Endothelial cell of umbilical vein (primary cell): ENCODE measurements around the gene TMEM250. TPM values are rescaled to one million over a fixed set of nuclear protein-coding genes. Genes with fewer than 3 reads are reported as not detected.

Source experiments
- BruUV-seq: library from RNA; stranded (reverse); fragments of 400-500 nt; replicated peaks from 2 replicates; lab custom pipeline; 2021; lab: Mats Ljungman, UMichigan
- CTCF ChIA-PET: fragments of 300-600, 350-600 bp; sonication (Branson Sonifier 250); formaldehyde crosslinking; loops from one replicate; lab custom pipeline; 2021; ENCODE audit warnings: antibody characterized with exemption, inconsistent platforms; lab: Charles Lee
- POLR2A ChIA-PET: fragments of 300-600, 350-600 bp; sonication (Branson Sonifier 250); formaldehyde crosslinking; loops from one replicate; lab custom pipeline; 2021; ENCODE audit warnings: antibody characterized with exemption, inconsistent platforms; lab: Charles Lee
- DNase-seq: peaks from one replicate; pipeline ENCODE4 v3.0.0-alpha.2; 2011; ENCODE audit warnings: low read depth, low spot score
- FAIRE-seq: peaks from 2 replicates; lab custom pipeline; 2011; peaks lifted over from hg19 to GRCh38; lab: Jason Lieb, UNC
- H2AFZ ChIP-seq: 2 replicates; pipeline ENCODE4 v1.6.0; 2012; ENCODE audit warnings: low read depth, low read length, control low read depth, inconsistent platforms
- H3K27ac ChIP-seq: 2 replicates; pipeline ENCODE4 v1.5.1; 2011; ENCODE audit warnings: low read depth, mild to moderate bottlenecking, control low read depth, low read length, moderate library complexity; ENCODE audit not compliant: insufficient read depth
- H3K27me3 ChIP-seq, 2 experiments: 2 replicates each; pipeline versions ENCODE4 v1.6.0 to v1.6.1; 2011; ENCODE audit warnings: low read length in 2 of 2, mixed read lengths in 1 of 2; ENCODE audit not compliant: control insufficient read depth in 2 of 2, insufficient read depth in 2 of 2
- H3K36me3 ChIP-seq, 2 experiments: 2 replicates in 1 of 2; 3 replicates in 1 of 2; pipeline ENCODE4 v1.5.1; 2011; ENCODE audit warnings: low read length in 2 of 2, mild to moderate bottlenecking in 1 of 2, moderate library complexity in 1 of 2; ENCODE audit not compliant: control insufficient read depth in 2 of 2, insufficient read depth in 2 of 2; ENCODE audit errors: extremely low read depth in 1 of 2
- H3K4me1 ChIP-seq: 3 replicates; pipeline ENCODE4 v1.5.1; 2011; ENCODE audit warnings: mild to moderate bottlenecking, low read length; ENCODE audit not compliant: control insufficient read depth, insufficient read depth; ENCODE audit errors: extremely low read depth
- H3K4me2 ChIP-seq: 2 replicates; pipeline ENCODE4 v1.6.1; 2011; ENCODE audit warnings: low read length, control low read depth, mixed read lengths; ENCODE audit not compliant: insufficient read depth
- H3K4me3 ChIP-seq, 3 experiments: fragments of 200-600 bp in 1 of 3; sonication (generic), shearing (Covaris generic) in 1 of 3; replicated peaks in 1 of 3; 2 replicates each; pipeline ENCODE4 v1.5.1; 2011 to 2016; ENCODE audit warnings: control low read depth in 3 of 3, low read length in 3 of 3, mild to moderate bottlenecking in 2 of 3, inconsistent platforms in 1 of 3, low read depth in 1 of 3, moderate library complexity in 1 of 3; ENCODE audit not compliant: insufficient read depth in 1 of 3
- H3K79me2 ChIP-seq: 2 replicates; pipeline ENCODE4 v1.6.0; 2012; ENCODE audit warnings: low read length, inconsistent platforms; ENCODE audit not compliant: control insufficient read depth, insufficient read depth
- H3K9ac ChIP-seq: replicated peaks from 2 replicates; pipeline ENCODE3; 2011; ENCODE audit warnings: low read length, control low read depth; ENCODE audit not compliant: insufficient read depth; ENCODE audit errors: extremely low read depth
- H3K9me1 ChIP-seq: replicated peaks from 3 replicates; pipeline ENCODE4 v1.6.0; 2011; ENCODE audit warnings: mild to moderate bottlenecking, low read length; ENCODE audit not compliant: control insufficient read depth, insufficient read depth; ENCODE audit errors: extremely low read depth
- H3K9me3 ChIP-seq: replicated peaks from 2 replicates; pipeline ENCODE4 v1.5.1; 2012; ENCODE audit warnings: low read length, inconsistent platforms; ENCODE audit not compliant: control insufficient read depth, insufficient read depth
- H4K20me1 ChIP-seq: replicated peaks from 2 replicates; pipeline ENCODE3; 2011; ENCODE audit warnings: mild to moderate bottlenecking, low read length; ENCODE audit not compliant: control insufficient read depth, insufficient read depth; ENCODE audit errors: extremely low read depth
- EZH2 ChIP-seq: IDR thresholded peaks from 2 replicates; pipeline ENCODE4 v1.6.1; 2012; ENCODE audit warnings: borderline replicate concordance, low read depth, mild to moderate bottlenecking, moderate library complexity, low read length, inconsistent platforms; ENCODE audit not compliant: severe bottlenecking
- FOS ChIP-seq: IDR thresholded peaks from 2 replicates; pipeline ENCODE4 v1.6.1; 2011; ENCODE audit warnings: mild to moderate bottlenecking, low read length, moderate library complexity, borderline replicate concordance; ENCODE audit not compliant: insufficient read depth
- GATA2 ChIP-seq: IDR thresholded peaks from 2 replicates; pipeline ENCODE4 v1.7.0; 2011; ENCODE audit warnings: low read depth, mild to moderate bottlenecking, moderate library complexity, mixed read lengths, low read length; ENCODE audit not compliant: insufficient read length, insufficient read depth
- JUN ChIP-seq: IDR thresholded peaks from 2 replicates; pipeline ENCODE4 v1.6.1; 2011; ENCODE audit warnings: borderline replicate concordance, low read depth; ENCODE audit not compliant: insufficient read length, insufficient read depth
- MYC ChIP-seq: IDR thresholded peaks from one replicate; pipeline ENCODE4 v1.6.1; 2011; ENCODE audit warnings: mild to moderate bottlenecking, low read depth, low read length
- POLR2A ChIP-seq: IDR thresholded peaks from 2 replicates; pipeline ENCODE4 v1.6.1; 2012; ENCODE audit warnings: low read depth, mild to moderate bottlenecking, control low read depth, low read length
- POLR2AphosphoS5 ChIP-seq: IDR thresholded peaks from 2 replicates; pipeline ENCODE4 v1.6.1; 2012; ENCODE audit warnings: low read depth, mild to moderate bottlenecking, control low read depth, low read length, moderate library complexity; ENCODE audit not compliant: insufficient read depth
- dilution Hi-C: fragments of 300-500 bp; cut with MboI; formaldehyde crosslinking; loops from one replicate; pipeline ENCODE4 v1.15.0; 2019; ENCODE audit warnings: low sequenced_read_pairs; ENCODE audit not compliant: extremely low pct_ligation_motif_present
- intact Hi-C: fragments of 100-400 bp; cut with micrococcal nuclease; formaldehyde crosslinking; loops from one replicate; pipeline ENCODE4 v1.10.0; 2022
- polyA plus RNA-seq, 4 experiments: library from polyadenylated mRNA; depleted of rRNA in 3 of 4; stranded (reverse) in 3 of 4; unstranded in 1 of 4; fragments of >200 nt; gene quantifications; 2 replicates each; pipeline versions ENCODE4 v1.2.1 to v1.2.3, GENCODE V29; 2011 to 2012; ENCODE audit warnings: missing spikeins in 1 of 4
- total RNA-seq: library from RNA; stranded (reverse); gene quantifications from 2 replicates; pipeline ENCODE4 v1.2.3, GENCODE V29; 2021
- TF ChIP-seq, protein P1 (sequence below): IDR thresholded peaks from 2 replicates; pipeline ENCODE4 v1.6.1; 2011; ENCODE audit not compliant: insufficient read depth, insufficient read length
- TF ChIP-seq, protein P2 (sequence below), 2 donors: IDR thresholded peaks; 1 replicate in 1 of 2; 2 replicates in 1 of 2; pipeline ENCODE4 v1.5.1; 2011; ENCODE audit warnings: low read length in 2 of 2, mild to moderate bottlenecking in 2 of 2, moderate library complexity in 2 of 2, control low read depth in 1 of 2, inconsistent platforms in 1 of 2, low read depth in 1 of 2; ENCODE audit not compliant: insufficient read depth in 1 of 2; ENCODE audit errors: extremely low read depth in 1 of 2

TMEM250 gene
- total and polyA plus RNA-seq, 2 donors (not counting 3 experiments of a cell fraction or from before 2014, with no cell fraction given), result 24.9 to 49.9 TPM

DNA sequence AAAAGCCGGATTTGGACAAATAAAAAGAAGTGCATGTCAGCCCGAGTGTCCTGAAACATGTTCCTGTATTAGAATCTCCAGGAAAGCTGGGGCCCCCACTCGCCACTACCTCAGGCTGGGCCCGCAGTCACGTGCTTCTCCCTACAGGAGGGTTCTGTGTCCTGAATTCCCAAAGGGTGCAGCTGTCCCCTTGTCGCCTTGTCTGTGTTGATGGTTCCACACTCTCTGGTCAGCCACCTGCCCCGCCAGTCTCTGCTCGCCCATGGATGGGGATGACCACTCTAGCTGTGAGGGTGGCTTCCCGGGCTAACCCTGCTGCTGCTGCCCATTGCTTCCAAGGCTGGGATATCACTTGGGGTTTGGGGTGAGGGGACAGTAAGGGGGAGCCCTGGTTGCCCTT, 3.1 kb upstream of the TMEM250 start:
- Histone ChIP-seq H3K4me1 (peaks cover 12% of the 10 kb centered on the region), H4K20me1 (no peaks in the 10 kb centered on the region), H3K9ac (no peak overlapping the region), H3K9me3 (no peaks in the 10 kb centered on the region), H3K79me2 (peaks cover 11% of the 10 kb centered on the region), H3K36me3 (no peaks in the 10 kb centered on the region), H3K27me3 (peaks cover 0 to 3% of the 10 kb centered on the region in 2 experiments), H3K4me3 (no peak overlapping the region), H3K9me1 (no peaks in the 10 kb centered on the region), H2AFZ (no peak overlapping the region), H3K27ac (no peak overlapping the region), H3K4me2 (no peak overlapping the region)
- intact Hi-C loops (loop anchor here (1.0 to 2.0 kb wide), 2 partner anchors 419 to 520 kb away; partner anchors contain the start of gene KCNT1), dilution Hi-C loops (no loop called here)
- TF ChIP-seq POLR2A (no peak), EZH2 (no peak), GATA2 (no peak), MYC (no peak), FOS (no peak), POLR2AphosphoS5 (no peak), JUN (no peak)
- TF ChIP-seq, protein P1, sequence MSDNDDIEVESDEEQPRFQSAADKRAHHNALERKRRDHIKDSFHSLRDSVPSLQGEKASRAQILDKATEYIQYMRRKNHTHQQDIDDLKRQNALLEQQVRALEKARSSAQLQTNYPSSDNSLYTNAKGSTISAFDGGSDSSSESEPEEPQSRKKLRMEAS, result no peak
- TF ChIP-seq, protein P2, sequence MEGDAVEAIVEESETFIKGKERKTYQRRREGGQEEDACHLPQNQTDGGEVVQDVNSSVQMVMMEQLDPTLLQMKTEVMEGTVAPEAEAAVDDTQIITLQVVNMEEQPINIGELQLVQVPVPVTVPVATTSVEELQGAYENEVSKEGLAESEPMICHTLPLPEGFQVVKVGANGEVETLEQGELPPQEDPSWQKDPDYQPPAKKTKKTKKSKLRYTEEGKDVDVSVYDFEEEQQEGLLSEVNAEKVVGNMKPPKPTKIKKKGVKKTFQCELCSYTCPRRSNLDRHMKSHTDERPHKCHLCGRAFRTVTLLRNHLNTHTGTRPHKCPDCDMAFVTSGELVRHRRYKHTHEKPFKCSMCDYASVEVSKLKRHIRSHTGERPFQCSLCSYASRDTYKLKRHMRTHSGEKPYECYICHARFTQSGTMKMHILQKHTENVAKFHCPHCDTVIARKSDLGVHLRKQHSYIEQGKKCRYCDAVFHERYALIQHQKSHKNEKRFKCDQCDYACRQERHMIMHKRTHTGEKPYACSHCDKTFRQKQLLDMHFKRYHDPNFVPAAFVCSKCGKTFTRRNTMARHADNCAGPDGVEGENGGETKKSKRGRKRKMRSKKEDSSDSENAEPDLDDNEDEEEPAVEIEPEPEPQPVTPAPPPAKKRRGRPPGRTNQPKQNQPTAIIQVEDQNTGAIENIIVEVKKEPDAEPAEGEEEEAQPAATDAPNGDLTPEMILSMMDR (IDR thresholded peaks at IDR 0.05; ENCODE audit: extremely low read depth in 1 of 2, insufficient read depth in 1 of 2, low read depth in 1 of 2, low read length in 2 of 2), result no peak
- DNase-seq, result no peak
- ChIA-PET CTCF (interaction anchor here (0.9 to 7.2 kb wide), 20 partner anchors 10 to 324 kb away, joined by 3 to 211 read pairs (median 8); partner anchors contain the start of gene UBAC1), POLR2A (no interaction called here)
- BruUV-seq, result no TSS peak
- no peak for FAIRE-seq
